ENCODE data around the gene RAET1E.

DNA sequence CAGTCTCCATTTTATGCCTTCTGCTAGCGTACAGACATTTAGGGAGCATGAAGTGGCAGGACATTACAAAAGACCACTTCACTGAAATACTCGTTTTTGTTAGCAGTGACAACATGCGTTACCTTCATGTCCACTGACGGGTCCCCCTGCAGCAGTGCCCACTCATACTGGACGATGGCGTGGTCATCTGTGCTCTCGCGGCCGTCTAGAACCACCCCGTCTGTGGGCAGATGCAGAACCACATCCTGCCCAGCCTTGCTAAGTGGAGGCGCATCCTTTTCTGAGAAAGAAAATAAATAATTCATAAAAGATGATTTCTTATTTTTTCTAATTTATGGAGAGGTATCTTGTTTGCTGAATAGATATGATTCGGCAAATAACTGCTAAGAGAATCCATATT lies 45.0 kb downstream of the RAET1E start:
- TF ChIP-seq POLR2A (IDR thresholded peaks at IDR 0.05), result no peak
- TF ChIP-seq, protein P1, sequence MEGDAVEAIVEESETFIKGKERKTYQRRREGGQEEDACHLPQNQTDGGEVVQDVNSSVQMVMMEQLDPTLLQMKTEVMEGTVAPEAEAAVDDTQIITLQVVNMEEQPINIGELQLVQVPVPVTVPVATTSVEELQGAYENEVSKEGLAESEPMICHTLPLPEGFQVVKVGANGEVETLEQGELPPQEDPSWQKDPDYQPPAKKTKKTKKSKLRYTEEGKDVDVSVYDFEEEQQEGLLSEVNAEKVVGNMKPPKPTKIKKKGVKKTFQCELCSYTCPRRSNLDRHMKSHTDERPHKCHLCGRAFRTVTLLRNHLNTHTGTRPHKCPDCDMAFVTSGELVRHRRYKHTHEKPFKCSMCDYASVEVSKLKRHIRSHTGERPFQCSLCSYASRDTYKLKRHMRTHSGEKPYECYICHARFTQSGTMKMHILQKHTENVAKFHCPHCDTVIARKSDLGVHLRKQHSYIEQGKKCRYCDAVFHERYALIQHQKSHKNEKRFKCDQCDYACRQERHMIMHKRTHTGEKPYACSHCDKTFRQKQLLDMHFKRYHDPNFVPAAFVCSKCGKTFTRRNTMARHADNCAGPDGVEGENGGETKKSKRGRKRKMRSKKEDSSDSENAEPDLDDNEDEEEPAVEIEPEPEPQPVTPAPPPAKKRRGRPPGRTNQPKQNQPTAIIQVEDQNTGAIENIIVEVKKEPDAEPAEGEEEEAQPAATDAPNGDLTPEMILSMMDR (IDR thresholded peaks at IDR 0.05 in 8 of 11, conservative IDR thresholded peaks at IDR 0.05 in 3 of 11), result no peak
